Endothelial cell of umbilical vein (primary cell): ENCODE results near the gene PGBD5. TPM values are rescaled to one million over a fixed set of nuclear protein-coding genes. Genes with fewer than 3 reads are reported as not detected.

ENCODE experiments used
- BruUV-seq: library from RNA; stranded (reverse); fragments of 400-500 nt; replicated peaks from 2 replicates; lab custom pipeline; 2021; lab: Mats Ljungman, UMichigan
- CTCF ChIA-PET: fragments of 300-600, 350-600 bp; sonication (Branson Sonifier 250); formaldehyde crosslinking; loops from one replicate; lab custom pipeline; 2021; ENCODE audit warnings: antibody characterized with exemption, inconsistent platforms; lab: Charles Lee
- POLR2A ChIA-PET: fragments of 300-600, 350-600 bp; sonication (Branson Sonifier 250); formaldehyde crosslinking; loops from one replicate; lab custom pipeline; 2021; ENCODE audit warnings: antibody characterized with exemption, inconsistent platforms; lab: Charles Lee
- DNase-seq: peaks from one replicate; pipeline ENCODE4 v3.0.0-alpha.2; 2011; ENCODE audit warnings: low read depth, low spot score
- FAIRE-seq: peaks from 2 replicates; lab custom pipeline; 2011; peaks lifted over from hg19 to GRCh38; lab: Jason Lieb, UNC
- H2AFZ ChIP-seq: 2 replicates; pipeline ENCODE4 v1.6.0; 2012; ENCODE audit warnings: low read depth, low read length, control low read depth, inconsistent platforms
- H3K27ac ChIP-seq: 2 replicates; pipeline ENCODE4 v1.5.1; 2011; ENCODE audit warnings: low read depth, mild to moderate bottlenecking, control low read depth, low read length, moderate library complexity; ENCODE audit not compliant: insufficient read depth
- H3K27me3 ChIP-seq, 2 experiments: 2 replicates each; pipeline versions ENCODE4 v1.6.0 to v1.6.1; 2011; ENCODE audit warnings: low read length in 2 of 2, mixed read lengths in 1 of 2; ENCODE audit not compliant: control insufficient read depth in 2 of 2, insufficient read depth in 2 of 2
- H3K36me3 ChIP-seq, 2 experiments: 2 replicates in 1 of 2; 3 replicates in 1 of 2; pipeline ENCODE4 v1.5.1; 2011; ENCODE audit warnings: low read length in 2 of 2, mild to moderate bottlenecking in 1 of 2, moderate library complexity in 1 of 2; ENCODE audit not compliant: control insufficient read depth in 2 of 2, insufficient read depth in 2 of 2; ENCODE audit errors: extremely low read depth in 1 of 2
- H3K4me1 ChIP-seq: 3 replicates; pipeline ENCODE4 v1.5.1; 2011; ENCODE audit warnings: mild to moderate bottlenecking, low read length; ENCODE audit not compliant: control insufficient read depth, insufficient read depth; ENCODE audit errors: extremely low read depth
- H3K4me2 ChIP-seq: 2 replicates; pipeline ENCODE4 v1.6.1; 2011; ENCODE audit warnings: low read length, control low read depth, mixed read lengths; ENCODE audit not compliant: insufficient read depth
- H3K4me3 ChIP-seq, 3 experiments: fragments of 200-600 bp in 1 of 3; sonication (generic), shearing (Covaris generic) in 1 of 3; replicated peaks in 1 of 3; 2 replicates each; pipeline ENCODE4 v1.5.1; 2011 to 2016; ENCODE audit warnings: control low read depth in 3 of 3, low read length in 3 of 3, mild to moderate bottlenecking in 2 of 3, inconsistent platforms in 1 of 3, low read depth in 1 of 3, moderate library complexity in 1 of 3; ENCODE audit not compliant: insufficient read depth in 1 of 3
- H3K79me2 ChIP-seq: 2 replicates; pipeline ENCODE4 v1.6.0; 2012; ENCODE audit warnings: low read length, inconsistent platforms; ENCODE audit not compliant: control insufficient read depth, insufficient read depth
- H3K9ac ChIP-seq: replicated peaks from 2 replicates; pipeline ENCODE3; 2011; ENCODE audit warnings: low read length, control low read depth; ENCODE audit not compliant: insufficient read depth; ENCODE audit errors: extremely low read depth
- H3K9me1 ChIP-seq: replicated peaks from 3 replicates; pipeline ENCODE4 v1.6.0; 2011; ENCODE audit warnings: mild to moderate bottlenecking, low read length; ENCODE audit not compliant: control insufficient read depth, insufficient read depth; ENCODE audit errors: extremely low read depth
- H3K9me3 ChIP-seq: replicated peaks from 2 replicates; pipeline ENCODE4 v1.5.1; 2012; ENCODE audit warnings: low read length, inconsistent platforms; ENCODE audit not compliant: control insufficient read depth, insufficient read depth
- H4K20me1 ChIP-seq: replicated peaks from 2 replicates; pipeline ENCODE3; 2011; ENCODE audit warnings: mild to moderate bottlenecking, low read length; ENCODE audit not compliant: control insufficient read depth, insufficient read depth; ENCODE audit errors: extremely low read depth
- CTCF ChIP-seq, 2 donors: IDR thresholded peaks; 1 replicate in 1 of 2; 2 replicates in 1 of 2; pipeline ENCODE4 v1.5.1; 2011; ENCODE audit warnings: low read length in 2 of 2, mild to moderate bottlenecking in 2 of 2, moderate library complexity in 2 of 2, control low read depth in 1 of 2, inconsistent platforms in 1 of 2, low read depth in 1 of 2; ENCODE audit not compliant: insufficient read depth in 1 of 2; ENCODE audit errors: extremely low read depth in 1 of 2
- EZH2 ChIP-seq: IDR thresholded peaks from 2 replicates; pipeline ENCODE4 v1.6.1; 2012; ENCODE audit warnings: borderline replicate concordance, low read depth, mild to moderate bottlenecking, moderate library complexity, low read length, inconsistent platforms; ENCODE audit not compliant: severe bottlenecking
- FOS ChIP-seq: IDR thresholded peaks from 2 replicates; pipeline ENCODE4 v1.6.1; 2011; ENCODE audit warnings: mild to moderate bottlenecking, low read length, moderate library complexity, borderline replicate concordance; ENCODE audit not compliant: insufficient read depth
- GATA2 ChIP-seq: IDR thresholded peaks from 2 replicates; pipeline ENCODE4 v1.7.0; 2011; ENCODE audit warnings: low read depth, mild to moderate bottlenecking, moderate library complexity, mixed read lengths, low read length; ENCODE audit not compliant: insufficient read length, insufficient read depth
- JUN ChIP-seq: IDR thresholded peaks from 2 replicates; pipeline ENCODE4 v1.6.1; 2011; ENCODE audit warnings: borderline replicate concordance, low read depth; ENCODE audit not compliant: insufficient read length, insufficient read depth
- MAX ChIP-seq: IDR thresholded peaks from 2 replicates; pipeline ENCODE4 v1.6.1; 2011; ENCODE audit not compliant: insufficient read depth, insufficient read length
- MYC ChIP-seq: IDR thresholded peaks from one replicate; pipeline ENCODE4 v1.6.1; 2011; ENCODE audit warnings: mild to moderate bottlenecking, low read depth, low read length
- POLR2A ChIP-seq: IDR thresholded peaks from 2 replicates; pipeline ENCODE4 v1.6.1; 2012; ENCODE audit warnings: low read depth, mild to moderate bottlenecking, control low read depth, low read length
- POLR2AphosphoS5 ChIP-seq: IDR thresholded peaks from 2 replicates; pipeline ENCODE4 v1.6.1; 2012; ENCODE audit warnings: low read depth, mild to moderate bottlenecking, control low read depth, low read length, moderate library complexity; ENCODE audit not compliant: insufficient read depth
- dilution Hi-C: fragments of 300-500 bp; cut with MboI; formaldehyde crosslinking; loops from one replicate; pipeline ENCODE4 v1.15.0; 2019; ENCODE audit warnings: low sequenced_read_pairs; ENCODE audit not compliant: extremely low pct_ligation_motif_present
- intact Hi-C: fragments of 100-400 bp; cut with micrococcal nuclease; formaldehyde crosslinking; loops from one replicate; pipeline ENCODE4 v1.10.0; 2022
- polyA plus RNA-seq, 4 experiments: library from polyadenylated mRNA; depleted of rRNA in 3 of 4; stranded (reverse) in 3 of 4; unstranded in 1 of 4; fragments of >200 nt; gene quantifications; 2 replicates each; pipeline versions ENCODE4 v1.2.1 to v1.2.3, GENCODE V29; 2011 to 2012; ENCODE audit warnings: missing spikeins in 1 of 4
- total RNA-seq: library from RNA; stranded (reverse); gene quantifications from 2 replicates; pipeline ENCODE4 v1.2.3, GENCODE V29; 2021

Gene PGBD5
- total and polyA plus RNA-seq, 2 donors (not counting 3 experiments of a cell fraction or from before 2014, with no cell fraction given) = 0.03 TPM; not detected in 1

DNA sequence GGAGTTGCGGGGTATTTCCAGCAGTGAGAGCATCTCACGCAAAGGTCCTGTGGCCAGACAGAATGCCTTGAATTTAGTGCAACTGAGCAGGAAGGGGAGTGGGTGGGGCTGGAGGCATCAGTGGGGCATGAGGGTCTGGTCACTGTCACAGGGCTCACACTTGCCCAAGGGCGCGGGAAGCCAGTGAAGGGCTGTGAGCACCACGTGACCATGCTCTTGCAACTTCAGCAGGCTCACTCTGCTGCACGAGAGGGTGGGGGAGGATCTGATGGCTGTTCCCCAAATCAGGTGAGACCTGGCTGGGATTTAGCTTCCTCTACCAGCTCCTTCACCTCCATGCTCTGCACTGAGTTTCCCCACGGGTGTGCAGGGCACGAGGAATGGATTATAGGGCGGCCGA is 64.2 kb downstream of the PGBD5 start:
- POLR2A ChIA-PET = no interaction called here
- H3K9ac ChIP-seq = no peak overlapping the region
- FAIRE-seq (no peak), DNase-seq (no peak)
- no peak overlapping the region for H2AFZ ChIP-seq
- no peaks in the 10 kb centered on the region for H3K4me1 ChIP-seq
- CTCF ChIA-PET = no interaction called here
- intact Hi-C loops (no loop called here), dilution Hi-C loops (no loop called here)
- no peak overlapping the region for H3K27ac ChIP-seq
- no TSS peak for BruUV-seq
- H4K20me1 ChIP-seq = no peaks in the 10 kb centered on the region
- no peak overlapping the region for H3K4me2 ChIP-seq
- no peaks in the 10 kb centered on the region for H3K79me2 ChIP-seq
- no peak overlapping the region for H3K4me3 ChIP-seq
- no peaks in the 10 kb centered on the region for H3K27me3 ChIP-seq
- H3K9me3 ChIP-seq = no peaks in the 10 kb centered on the region
- H3K36me3 ChIP-seq = no peaks in the 10 kb centered on the region
- TF ChIP-seq MAX (no peak), POLR2A (no peak), CTCF (IDR thresholded peaks at IDR 0.05; ENCODE audit: extremely low read depth in 1 of 2, insufficient read depth in 1 of 2, low read depth in 1 of 2, low read length in 2 of 2) (no peak), GATA2 (no peak), POLR2AphosphoS5 (no peak), JUN (no peak), MYC (no peak), FOS (no peak), EZH2 (no peak)
- H3K9me1 ChIP-seq = no peaks in the 10 kb centered on the region
